ENCODE data around the gene SSU72. TPM values are rescaled to one million over a fixed set of nuclear protein-coding genes. Genes with fewer than 3 reads are reported as not detected.
"Not testable (repeated sequence)": the region's sequence is repeated elsewhere in the genome, so short reads cannot be mapped to it uniquely, and the experiment has no call there.

The SSU72 gene
- total and polyA plus RNA-seq, 4 donors, result 35.4 to 57.4 (median 44.3) TPM

GRCh38 chr1:1595341-1595740 is 20.7 kb upstream of the SSU72 start:
- H3K9ac ChIP-seq (ENCODE audit: low read depth in 1 of 2, low read length in 2 of 2); H3K27me3 ChIP-seq (ENCODE audit: control insufficient read depth in 4 of 4, insufficient read depth in 4 of 4, low read length in 3 of 4); H3K4me3 ChIP-seq (ENCODE audit: low read depth in 1 of 3, low read length in 3 of 3); H3K36me3 ChIP-seq (ENCODE audit: control insufficient read depth in 4 of 4, insufficient read depth in 3 of 4, low read depth in 1 of 4, low read length in 3 of 4); H3K9me3 ChIP-seq (ENCODE audit: control insufficient read depth in 4 of 4, low read length in 3 of 4); H3K27ac ChIP-seq (ENCODE audit: low read depth in 1 of 2, low read length in 2 of 2); DNase-seq (ENCODE audit: low spot score): not testable (repeated sequence)
- peaks cover 2 to 17% (median 8%) of the 10 kb centered on the region in 4 donors for H3K4me1 ChIP-seq (ENCODE audit: control insufficient read depth in 4 of 4, insufficient read depth in 4 of 4, low read length in 3 of 4)
- 75% methylated on average over 2 of the region's 2 CpGs for WGBS

GRCh38 chr1:1594602-1595260 is 20.1 kb upstream of the SSU72 start:
- no peaks in the 10 kb centered on the region for H3K9me3 ChIP-seq (ENCODE audit: control insufficient read depth in 4 of 4, low read length in 3 of 4)
- H3K4me3 ChIP-seq (ENCODE audit: low read depth in 1 of 3, low read length in 3 of 3), result no peak overlapping the region
- TF ChIP-seq ZBTB33 (IDR thresholded peaks at IDR 0.05) (no peak), REST (IDR thresholded peaks at IDR 0.05) (no peak), FOXA1 (IDR thresholded peaks at IDR 0.05) (no peak), MAX (IDR thresholded peaks at IDR 0.05) (no peak), FOXA2 (IDR thresholded peaks at IDR 0.05) (no peak), RXRA (IDR thresholded peaks at IDR 0.05) (no peak), TAF1 (conservative IDR thresholded peaks at IDR 0.05) (no peak), HNF4G (IDR thresholded peaks at IDR 0.05) (no peak), GABPA (IDR thresholded peaks at IDR 0.05 in 1 of 2, conservative IDR thresholded peaks at IDR 0.05 in 1 of 2) (no peak), NR2F2 (IDR thresholded peaks at IDR 0.05) (no peak), JUND (IDR thresholded peaks at IDR 0.05) (no peak), YY1 (IDR thresholded peaks at IDR 0.05) (no peak), ATF3 (IDR thresholded peaks at IDR 0.05) (no peak), EGR1 (IDR thresholded peaks at IDR 0.05; ENCODE audit: low read depth in 2 of 2) (no peak), HNF4A (conservative IDR thresholded peaks at IDR 0.05) (no peak), SP1 (IDR thresholded peaks at IDR 0.05) (no peak), CTCF (IDR thresholded peaks at IDR 0.05; ENCODE audit: low read depth, low read length, missing input control) (no peak), RAD21 (IDR thresholded peaks at IDR 0.05) (no peak)
- H3K27me3 ChIP-seq (ENCODE audit: control insufficient read depth in 4 of 4, insufficient read depth in 4 of 4, low read length in 3 of 4), result peaks cover 0 to 7% (median 2%) of the 10 kb centered on the region in 4 donors
- H3K27ac ChIP-seq (ENCODE audit: low read depth in 1 of 2, low read length in 2 of 2), result no peak overlapping the region
- no peak for DNase-seq (ENCODE audit: low spot score)
- H3K4me1 ChIP-seq (ENCODE audit: control insufficient read depth in 4 of 4, insufficient read depth in 4 of 4, low read length in 3 of 4), result peaks cover 0 to 14% (median 7%) of the 10 kb centered on the region in 4 donors
- no peak overlapping the region for H3K9ac ChIP-seq (ENCODE audit: low read depth in 1 of 2, low read length in 2 of 2)
- no peaks in the 10 kb centered on the region for H3K36me3 ChIP-seq (ENCODE audit: control insufficient read depth in 4 of 4, insufficient read depth in 3 of 4, low read depth in 1 of 4, low read length in 3 of 4)
- 64% methylated on average over 10 of the region's 10 CpGs for WGBS

Measured in liver (tissue), 9 donors.